H9 (cell line): Measurements from ENCODE around the gene STAT3. TPM values are rescaled to one million over a fixed set of nuclear protein-coding genes. Genes with fewer than 3 reads are reported as not detected.

Experiments
- DNase-seq: peaks from one replicate; pipeline ENCODE4 v3.0.0-alpha.2; 2017
- H2AFZ ChIP-seq: one replicate; pipeline ENCODE4 v1.6.1; 2013; ENCODE audit warnings: mild to moderate bottlenecking, low read length, control low read depth, moderate library complexity
- H2AK5ac ChIP-seq: 2 replicates; pipeline ENCODE4 v1.6.1; 2013; ENCODE audit warnings: low read length, control low read depth, mixed read lengths; ENCODE audit not compliant: insufficient read length
- H2BK120ac ChIP-seq: one replicate; pipeline ENCODE4 v1.6.1; 2013; ENCODE audit warnings: low read depth, mild to moderate bottlenecking, low read length, control low read depth, inconsistent platforms; ENCODE audit not compliant: poor library complexity, severe bottlenecking
- H2BK12ac ChIP-seq: 2 replicates; pipeline ENCODE4 v1.6.1; 2013; ENCODE audit warnings: low read length, control low read depth, mixed read lengths, low read depth; ENCODE audit not compliant: insufficient read length
- H2BK15ac ChIP-seq: 2 replicates; pipeline ENCODE4 v1.6.1; 2013; ENCODE audit warnings: low read depth, low read length, control low read depth
- H2BK20ac ChIP-seq: one replicate; pipeline ENCODE4 v1.6.1; 2013; ENCODE audit warnings: low read depth, mild to moderate bottlenecking, low read length, control low read depth, inconsistent platforms; ENCODE audit not compliant: poor library complexity, severe bottlenecking
- H2BK5ac ChIP-seq: 2 replicates; pipeline ENCODE4 v1.6.1; 2013; ENCODE audit warnings: low read length, control low read depth, mixed read lengths; ENCODE audit not compliant: insufficient read length
- H3K14ac ChIP-seq: 2 replicates; pipeline ENCODE4 v1.6.1; 2013; ENCODE audit warnings: low read length, control low read depth; ENCODE audit not compliant: insufficient read depth
- H3K18ac ChIP-seq: 2 replicates; pipeline ENCODE4 v1.6.1; 2013; ENCODE audit warnings: low read depth, mild to moderate bottlenecking, mixed read lengths, low read length, control low read depth; ENCODE audit not compliant: insufficient read length
- H3K23ac ChIP-seq: 2 replicates; pipeline ENCODE4 v1.6.1; 2013; ENCODE audit warnings: low read length, control low read depth, mixed read lengths, low read depth; ENCODE audit not compliant: insufficient read length
- H3K23me2 ChIP-seq: 2 replicates; pipeline ENCODE4 v1.6.1; 2013; ENCODE audit warnings: low read depth, mild to moderate bottlenecking, mixed read lengths, low read length, control low read depth; ENCODE audit not compliant: insufficient read length, poor library complexity, severe bottlenecking
- H3K27ac ChIP-seq: 2 replicates; pipeline ENCODE4 v1.5.1; 2013; ENCODE audit warnings: low read length, control low read depth, mixed read lengths, low read depth; ENCODE audit not compliant: insufficient read length
- H3K27me3 ChIP-seq: 2 replicates; pipeline ENCODE4 v1.6.1; 2013; ENCODE audit warnings: low read length, control low read depth, inconsistent platforms; ENCODE audit not compliant: insufficient read depth
- H3K4ac ChIP-seq: 2 replicates; pipeline ENCODE4 v1.6.1; 2013; ENCODE audit warnings: low read depth, mild to moderate bottlenecking, control low read depth, inconsistent platforms, low read length, moderate library complexity
- H3K4me1 ChIP-seq: 2 replicates; pipeline ENCODE4 v1.6.1; 2013; ENCODE audit warnings: low read length, control low read depth, inconsistent platforms; ENCODE audit not compliant: insufficient read depth
- H3K4me2 ChIP-seq: 2 replicates; pipeline ENCODE4 v1.6.1; 2013; ENCODE audit warnings: low read length, control low read depth, mixed read lengths; ENCODE audit not compliant: insufficient read length, insufficient read depth
- H3K56ac ChIP-seq: 2 replicates; pipeline ENCODE4 v1.6.1; 2013; ENCODE audit warnings: low read depth, mild to moderate bottlenecking, mixed read lengths, low read length, control low read depth; ENCODE audit not compliant: insufficient read length
- H3K79me1 ChIP-seq: 2 replicates; pipeline ENCODE4 v1.6.1; 2013; ENCODE audit warnings: low read depth, mild to moderate bottlenecking, moderate library complexity, low read length, control low read depth, inconsistent platforms; ENCODE audit not compliant: insufficient read depth, poor library complexity, severe bottlenecking
- H3K79me2 ChIP-seq: 2 replicates; pipeline ENCODE4 v1.6.1; 2013; ENCODE audit warnings: low read length, control low read depth, inconsistent platforms; ENCODE audit not compliant: insufficient read depth
- H3K9ac ChIP-seq: 2 replicates; pipeline ENCODE4 v1.6.1; 2013; ENCODE audit warnings: low read length, control low read depth, mixed read lengths; ENCODE audit not compliant: insufficient read length; ENCODE audit errors: extremely low read depth
- H3K9me3 ChIP-seq: one replicate; pipeline ENCODE4 v1.6.1; 2013; ENCODE audit warnings: low read depth, low read length, inconsistent platforms; ENCODE audit not compliant: control insufficient read depth
- H3T11ph ChIP-seq: one replicate; pipeline ENCODE4 v1.6.1; 2013; ENCODE audit warnings: mild to moderate bottlenecking, low read length, control low read depth, inconsistent platforms
- H4K20me1 ChIP-seq: one replicate; pipeline ENCODE4 v1.6.1; 2013; ENCODE audit not compliant: control insufficient read depth, insufficient read length, insufficient read depth
- H4K5ac ChIP-seq: 2 replicates; pipeline ENCODE4 v1.6.1; 2013; ENCODE audit warnings: low read depth, mild to moderate bottlenecking, mixed read lengths, low read length, control low read depth; ENCODE audit not compliant: insufficient read length
- H4K8ac ChIP-seq: replicated peaks from 2 replicates; pipeline ENCODE4 v1.6.1; 2013; ENCODE audit warnings: low read length, control low read depth, mixed read lengths, low read depth; ENCODE audit not compliant: insufficient read length
- H4K91ac ChIP-seq: 2 replicates; pipeline ENCODE4 v1.6.1; 2013; ENCODE audit warnings: low read depth, mild to moderate bottlenecking, moderate library complexity, mixed read lengths, low read length, control low read depth; ENCODE audit not compliant: insufficient read length
- H3K27ac Mint-ChIP-seq, 3 experiments: 2 replicates in 2 of 3; 3 replicates in 1 of 3; pipeline ENCODE4 v1.8.0; 2020 to 2021; ENCODE audit warnings: mixed read lengths in 3 of 3, mild to moderate bottlenecking in 1 of 3, moderate library complexity in 1 of 3
- H3K27me3 Mint-ChIP-seq: 2 replicates; pipeline ENCODE4 v1.8.0; 2021; ENCODE audit warnings: low read depth, mild to moderate bottlenecking, moderate library complexity, mixed read lengths
- H3K36me3 Mint-ChIP-seq, 3 experiments: 2 replicates in 2 of 3; 3 replicates in 1 of 3; pipeline ENCODE4 v1.8.0; 2020 to 2021; ENCODE audit warnings: low read depth in 3 of 3, mixed read lengths in 3 of 3; ENCODE audit not compliant: insufficient read depth in 1 of 3
- H3K4me1 Mint-ChIP-seq, 2 experiments: 2 replicates each; pipeline ENCODE4 v1.8.0; 2020; ENCODE audit warnings: mixed read lengths in 2 of 2
- H3K4me3 Mint-ChIP-seq, 2 experiments: 2 replicates in 1 of 2; 3 replicates in 1 of 2; pipeline ENCODE4 v1.8.0; 2020 to 2021; ENCODE audit warnings: mild to moderate bottlenecking in 2 of 2, mixed read lengths in 2 of 2, moderate library complexity in 1 of 2
- H3K9me3 Mint-ChIP-seq, 2 experiments: 2 replicates in 1 of 2; 3 replicates in 1 of 2; pipeline ENCODE4 v1.8.0; 2020; ENCODE audit warnings: mild to moderate bottlenecking in 2 of 2, mixed read lengths in 2 of 2, moderate library complexity in 1 of 2
- WGBS: extraction: QIAGEN DNeasy Blood & Tissue Kit; methylation state at CpG from one replicate; pipeline ENCODE4 v1.1.7; 2013; ENCODE audit warnings: missing lambda C conversion rate, low lambda C conversion rate, mixed read lengths; ENCODE audit not compliant: insufficient read length; ENCODE audit errors: extremely low coverage; 5-methylcytosine and 5-hydroxymethylcytosine counted together
- total RNA-seq: library from RNA; stranded (reverse); gene quantifications from 2 replicates; pipeline ENCODE4 v1.2.1, GENCODE V29; 2021
- TF ChIP-seq, protein P1 (sequence below): fragments of 200-600 bp; sonication (generic); conservative IDR thresholded peaks from 3 replicates; pipeline ENCODE4 v1.8.0; 2021; ENCODE audit warnings: antibody characterized with exemption, mild to moderate bottlenecking

The STAT3 gene
- total RNA-seq, 1 experiment from 2014 or later = 83.2 TPM

DNA sequence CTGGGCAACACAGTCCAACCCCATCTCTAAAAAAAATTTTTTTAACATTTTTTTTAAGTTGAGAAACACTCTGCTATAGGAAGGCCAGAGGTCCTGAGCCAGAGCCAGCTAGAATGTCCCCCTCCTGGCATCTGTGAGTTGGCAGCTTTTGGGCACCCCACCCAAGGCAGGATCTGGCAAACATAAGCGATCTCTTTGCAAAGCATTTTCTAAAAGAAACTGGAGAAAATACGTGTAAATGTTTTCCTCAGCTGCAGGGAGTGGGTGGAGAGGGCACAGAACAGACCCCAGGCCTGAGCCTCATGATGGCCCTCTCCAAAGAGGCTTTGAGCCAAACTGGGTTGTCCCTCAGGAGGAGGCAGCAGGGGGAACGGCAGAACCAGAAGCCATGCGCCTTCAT is 23.1 kb upstream of the STAT3 start:
- H3K18ac ChIP-seq = no peak overlapping the region
- no peak overlapping the region for H4K8ac ChIP-seq
- Mint-ChIP-seq H3K4me3 (no peak overlapping the region), H3K36me3 (peaks cover 0 to 9% (median 5%) of the 10 kb centered on the region in 3 experiments; a peak in 3 of 7 replicates), H3K27ac (no peak overlapping the region), H3K27me3 (no peaks in the 10 kb centered on the region), H3K4me1 (peaks cover 27 to 46% of the 10 kb centered on the region in 2 experiments), H3K9me3 (no peaks in the 10 kb centered on the region)
- no peak overlapping the region for H4K91ac ChIP-seq
- H3K4ac ChIP-seq = no peak overlapping the region
- no peak overlapping the region for H2BK20ac ChIP-seq
- H3K9me3 ChIP-seq = no peaks in the 10 kb centered on the region
- no peaks in the 10 kb centered on the region for H3K79me1 ChIP-seq
- no peak overlapping the region for H3T11ph ChIP-seq
- no peak overlapping the region for H2BK5ac ChIP-seq
- no peak overlapping the region for H3K4me2 ChIP-seq
- no peaks in the 10 kb centered on the region for H3K27me3 ChIP-seq
- no peak overlapping the region for H3K9ac ChIP-seq
- H3K4me1 ChIP-seq = peaks cover 10% of the 10 kb centered on the region; the same call in 1 of the 2 replicates
- H3K14ac ChIP-seq = no peak overlapping the region
- no CpG with 5 or more reads among the region's 4 CpGs for WGBS
- DNase-seq = no peak
- H3K23me2 ChIP-seq = no peaks in the 10 kb centered on the region
- H2BK12ac ChIP-seq = no peak overlapping the region
- H2AK5ac ChIP-seq = no peak overlapping the region
- H3K23ac ChIP-seq = no peak overlapping the region
- H4K5ac ChIP-seq = no peak overlapping the region
- H4K20me1 ChIP-seq = no peaks in the 10 kb centered on the region
- H2BK120ac ChIP-seq = no peak overlapping the region
- TF ChIP-seq, protein P1, sequence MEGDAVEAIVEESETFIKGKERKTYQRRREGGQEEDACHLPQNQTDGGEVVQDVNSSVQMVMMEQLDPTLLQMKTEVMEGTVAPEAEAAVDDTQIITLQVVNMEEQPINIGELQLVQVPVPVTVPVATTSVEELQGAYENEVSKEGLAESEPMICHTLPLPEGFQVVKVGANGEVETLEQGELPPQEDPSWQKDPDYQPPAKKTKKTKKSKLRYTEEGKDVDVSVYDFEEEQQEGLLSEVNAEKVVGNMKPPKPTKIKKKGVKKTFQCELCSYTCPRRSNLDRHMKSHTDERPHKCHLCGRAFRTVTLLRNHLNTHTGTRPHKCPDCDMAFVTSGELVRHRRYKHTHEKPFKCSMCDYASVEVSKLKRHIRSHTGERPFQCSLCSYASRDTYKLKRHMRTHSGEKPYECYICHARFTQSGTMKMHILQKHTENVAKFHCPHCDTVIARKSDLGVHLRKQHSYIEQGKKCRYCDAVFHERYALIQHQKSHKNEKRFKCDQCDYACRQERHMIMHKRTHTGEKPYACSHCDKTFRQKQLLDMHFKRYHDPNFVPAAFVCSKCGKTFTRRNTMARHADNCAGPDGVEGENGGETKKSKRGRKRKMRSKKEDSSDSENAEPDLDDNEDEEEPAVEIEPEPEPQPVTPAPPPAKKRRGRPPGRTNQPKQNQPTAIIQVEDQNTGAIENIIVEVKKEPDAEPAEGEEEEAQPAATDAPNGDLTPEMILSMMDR = no peak
- no peaks in the 10 kb centered on the region for H3K79me2 ChIP-seq
- H3K27ac ChIP-seq = no peak overlapping the region
- no peak overlapping the region; the same call in 1 of the 2 replicates for H2BK15ac ChIP-seq
- H2AFZ ChIP-seq = no peak overlapping the region
- H3K56ac ChIP-seq = no peak overlapping the region
